ENCODE results near the gene RBM45.

The RBM45 gene

GRCh38 chr2:178163395-178163794 lies 51.2 kb downstream of the RBM45 start:
- no peak for DNase-seq

- no peak for DNase-seq
Observed at GRCh38 chr2:178163911-178164310, 51.7 kb downstream of the RBM45 start.

- no peak for DNase-seq
Observed at GRCh38 chr2:178173657-178174056, 61.4 kb downstream of the RBM45 start.

GRCh38 chr2:178177066-178177679 lies 64.9 kb downstream of the RBM45 start:
- DNase-seq = no peak

Data from DMS79 treated with DMSO at 0.1 percent for 48 hours (cell line).